ENCODE data around the gene AARS2. TPM values are rescaled to one million over a fixed set of nuclear protein-coding genes. Genes with fewer than 3 reads are reported as not detected.

Gene AARS2
- total RNA-seq, 4 donors from 2014 or later: 6.1 to 9.4 (median 6.9) TPM

- no peaks in the 10 kb centered on the region for H3K9me3 ChIP-seq
- no CpG with 5 or more reads among the region's 86 CpGs for WGBS, 2 donors (ENCODE audit: low coverage in 1 of 2)
- ATAC-seq: peak; percentile 80
- peaks cover 0 to 17% (median 12%) of the 10 kb centered on the region in 3 donors for H3K4me1 ChIP-seq
- TF ChIP-seq EP300 (IDR thresholded peaks at IDR 0.05): no peak
- TF ChIP-seq POLR2A (IDR thresholded peaks at IDR 0.05): peak in 1 of 2 donors; percentile 7
- TF ChIP-seq POLR2AphosphoS5 (IDR thresholded peaks at IDR 0.05): peak; percentile 17
- peaks cover 59% of the 10 kb centered on the region for H3K27me3 ChIP-seq
- H3K36me3 ChIP-seq: peaks cover 0 to 24% of the 10 kb centered on the region in 2 donors
- no peak overlapping the region for H3K27ac ChIP-seq
- peak overlapping the region; percentile 30 to 59 for H3K4me3 ChIP-seq
Measured at GRCh38 chr6:44297063-44298038, 15.8 kb downstream of the AARS2 start.

- WGBS, 2 donors (ENCODE audit: low coverage in 1 of 2): 60 to 73% methylated on average over 4 of the region's 7 CpGs
- H3K27me3 ChIP-seq: peaks cover 82% of the 10 kb centered on the region
Measured at GRCh38 chr6:44294832-44295791, 18.0 kb downstream of the AARS2 start.

GRCh38 chr6:44292661-44293365 is 20.3 kb downstream of the AARS2 start:
- ATAC-seq: no peak
- no peak for TF ChIP-seq CTCF (IDR thresholded peaks at IDR 0.05)
- TF ChIP-seq EP300 (IDR thresholded peaks at IDR 0.05): no peak
- no peak for TF ChIP-seq POLR2AphosphoS5 (IDR thresholded peaks at IDR 0.05)
- TF ChIP-seq POLR2A (IDR thresholded peaks at IDR 0.05): no peak
- WGBS, 2 donors (ENCODE audit: low coverage in 1 of 2): 72% methylated on average over 3 of the region's 4 CpGs; no CpG with 5 or more reads in 1 of the 2 donors
- H3K27me3 ChIP-seq: peaks cover 100% of the 10 kb centered on the region
- peaks cover 0 to 12% (median 10%) of the 10 kb centered on the region in 3 donors for H3K4me1 ChIP-seq
- no peak overlapping the region for H3K27ac ChIP-seq
- no peaks in the 10 kb centered on the region for H3K36me3 ChIP-seq
- no peaks in the 10 kb centered on the region for H3K9me3 ChIP-seq
- H3K4me3 ChIP-seq: no peak overlapping the region

More at GRCh38 chr6:44294832-44295791, 18.0 kb downstream of the AARS2 start:
- Histone ChIP-seq H3K36me3 (peaks cover 0 to 1% of the 10 kb centered on the region in 2 donors), H3K9me3 (no peaks in the 10 kb centered on the region), H3K4me3 (no peak overlapping the region), H3K4me1 (peaks cover 0 to 17% (median 12%) of the 10 kb centered on the region in 3 donors), H3K27ac (no peak overlapping the region)
- ATAC-seq: no peak
- TF ChIP-seq POLR2A (IDR thresholded peaks at IDR 0.05): no peak
- TF ChIP-seq CTCF (IDR thresholded peaks at IDR 0.05): no peak
- TF ChIP-seq POLR2AphosphoS5 (IDR thresholded peaks at IDR 0.05): no peak
- no peak for TF ChIP-seq EP300 (IDR thresholded peaks at IDR 0.05)

- Histone ChIP-seq H3K27me3 (peaks cover 100% of the 10 kb centered on the region), H3K4me3 (no peak overlapping the region), H3K4me1 (peaks cover 0 to 2% (median 0%) of the 10 kb centered on the region in 3 donors), H3K9me3 (no peaks in the 10 kb centered on the region), H3K36me3 (no peaks in the 10 kb centered on the region), H3K27ac (no peak overlapping the region)
- TF ChIP-seq POLR2AphosphoS5 (IDR thresholded peaks at IDR 0.05): no peak
- no peak for TF ChIP-seq EP300 (IDR thresholded peaks at IDR 0.05)
- no peak for TF ChIP-seq CTCF (IDR thresholded peaks at IDR 0.05)
- no peak for TF ChIP-seq POLR2A (IDR thresholded peaks at IDR 0.05)
- 38% methylated on average over 2 of the region's 4 CpGs; no CpG with 5 or more reads in 1 of the 2 donors for WGBS, 2 donors (ENCODE audit: low coverage in 1 of 2)
- ATAC-seq: no peak
Measured at GRCh38 chr6:44291841-44292240, 21.3 kb downstream of the AARS2 start.

Measured in gastroesophageal sphincter (tissue), 4 donors.